G401.6 (cell line): ENCODE measurements around the gene TYSND1.
"Not testable (repeated sequence)": the region's sequence is repeated elsewhere in the genome, so short reads cannot be mapped to it uniquely, and the experiment has no call there.

Experiments
- FAIRE-seq: peaks from 2 replicates; lab custom pipeline; 2012; peaks lifted over from hg19 to GRCh38; lab: Jason Lieb, UNC

The TYSND1 gene

DNA sequence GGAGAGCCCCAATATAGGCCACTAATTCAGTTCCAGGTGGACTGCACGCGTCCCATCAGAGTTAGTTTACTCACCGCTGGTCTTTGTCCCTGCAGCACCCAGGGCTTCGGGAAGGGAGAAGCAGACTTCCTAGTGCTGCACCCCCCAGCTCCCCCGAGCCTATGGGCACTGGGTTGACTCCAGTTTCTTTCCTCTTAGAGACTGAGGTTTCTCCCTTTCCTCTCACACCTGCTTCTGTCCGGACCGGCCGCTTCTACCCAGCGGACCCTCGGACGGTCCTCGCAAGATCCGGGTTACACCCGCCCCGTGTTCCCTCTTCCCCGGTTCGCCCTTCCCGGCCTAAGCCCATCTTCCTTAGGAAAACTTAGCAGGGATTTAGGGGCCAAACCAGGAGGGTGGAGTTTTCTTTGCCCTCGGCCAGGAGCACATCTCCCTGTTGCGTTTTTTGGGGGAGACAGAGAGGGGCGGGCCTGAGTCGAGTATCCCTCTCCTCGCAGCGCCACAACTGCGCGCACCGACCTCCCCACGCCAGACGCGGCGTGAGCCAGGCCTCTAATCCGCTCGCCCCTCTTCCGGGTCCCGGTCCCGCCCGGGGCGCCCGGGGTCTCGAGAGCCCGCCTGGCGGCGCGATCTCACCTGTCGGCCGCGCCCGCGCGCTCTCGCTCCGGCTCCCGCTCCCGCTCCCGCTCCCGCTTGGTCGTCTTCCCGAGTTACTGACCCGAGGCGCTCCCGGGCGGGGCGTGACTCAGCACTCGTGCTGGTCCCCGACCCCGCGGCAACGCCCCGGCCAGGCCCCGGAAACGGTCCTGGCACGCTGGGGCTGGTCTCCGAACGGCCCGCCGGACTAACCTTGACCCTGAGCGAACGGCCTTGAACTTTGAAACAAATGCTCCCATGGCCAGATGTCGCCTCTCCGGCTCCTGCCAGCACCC is 14.1 kb downstream of the TYSND1 start, which contains the start of gene AIFM2:
Gene AIFM2, minus strand, starts transcription at position 728 of the 932 bp plus-strand sequence. CDS start 8,741 bp downstream, outside the sequence.
- no peak for FAIRE-seq

DNA sequence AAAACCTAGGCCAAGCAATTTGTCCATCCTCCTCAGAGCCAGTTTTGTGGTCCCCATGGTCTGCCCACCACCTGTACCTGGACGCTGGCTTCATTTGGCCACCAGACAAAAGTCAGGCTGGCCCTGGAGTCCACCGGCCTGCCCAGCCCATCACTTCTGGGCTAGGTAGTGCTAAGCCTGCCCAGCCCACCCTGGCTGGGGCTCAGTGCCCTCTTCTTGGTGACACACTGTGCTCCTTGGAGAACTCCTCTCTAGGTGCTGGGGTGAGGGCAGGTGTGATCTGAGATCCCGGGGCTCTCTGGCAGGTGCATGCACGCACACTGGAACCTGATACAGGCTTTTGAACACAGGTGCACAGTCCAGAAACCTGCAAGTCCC is 15.0 kb downstream of the TYSND1 start:
- no peak for FAIRE-seq

DNA sequence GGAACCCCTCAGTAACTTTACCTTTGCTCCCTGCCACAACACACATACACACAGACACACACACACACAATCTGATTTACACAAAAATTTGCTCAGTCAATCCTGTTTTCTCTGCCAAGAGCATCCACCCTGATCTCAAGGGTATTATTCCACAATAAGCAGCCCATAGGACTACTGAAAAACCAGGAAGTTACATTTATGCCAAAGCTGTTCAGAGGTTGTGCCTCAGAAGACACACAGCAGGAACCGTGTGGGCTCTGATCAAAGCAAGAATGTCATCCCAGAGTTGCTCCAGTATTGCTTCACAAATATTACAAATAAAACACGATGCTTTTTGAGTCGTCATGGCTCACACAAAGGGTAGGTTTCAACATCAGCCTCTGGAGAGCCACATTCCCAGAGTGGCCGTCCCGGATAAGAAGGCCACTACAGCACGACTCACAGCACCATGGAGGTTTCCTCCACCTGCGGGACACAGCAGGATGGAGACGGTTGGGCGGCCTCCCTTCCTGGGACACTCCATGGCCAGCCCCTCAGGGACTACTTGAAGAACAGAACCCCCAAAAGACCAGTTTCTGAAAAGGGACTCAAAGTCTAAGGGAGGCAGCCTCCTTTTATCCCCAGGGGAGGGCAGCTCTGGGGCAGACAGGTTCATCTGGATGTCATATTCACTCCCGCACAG is 15.5 kb downstream of the TYSND1 start:
- no peak for FAIRE-seq

DNA sequence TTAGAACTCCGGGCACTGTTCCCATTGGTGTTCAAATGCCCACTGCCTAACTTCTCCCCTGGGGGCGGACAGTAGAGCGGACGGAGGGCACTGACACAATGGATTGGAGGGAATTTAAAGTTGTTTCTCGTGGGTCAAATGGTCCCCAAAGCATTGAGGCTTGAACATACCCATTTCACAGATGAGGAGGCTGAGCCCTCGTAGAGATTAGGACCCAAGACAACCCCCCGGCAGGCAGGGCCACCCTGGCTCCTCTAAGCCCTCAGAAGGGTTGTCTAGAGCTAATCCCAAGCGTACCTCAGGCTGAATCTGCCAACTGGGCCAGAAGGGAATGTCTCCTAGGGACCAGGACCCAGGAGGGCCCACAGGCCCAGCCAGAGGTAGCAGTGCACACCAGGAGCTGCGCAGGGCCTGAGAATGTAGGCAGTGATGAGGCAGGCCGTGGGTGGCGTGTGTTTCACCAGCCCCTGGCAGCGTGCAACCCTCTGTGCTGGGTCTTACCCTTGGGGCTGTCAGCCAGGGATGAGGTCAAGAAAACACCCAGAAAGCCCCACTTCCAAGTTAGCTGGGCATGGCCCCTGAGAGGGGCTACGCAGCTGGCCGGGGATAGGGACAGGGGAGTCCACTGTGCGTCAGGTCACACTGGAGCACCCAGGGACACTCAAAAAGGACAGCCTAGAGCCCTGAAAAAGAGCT is 19.7 kb downstream of the TYSND1 start:
- FAIRE-seq = no peak

DNA sequence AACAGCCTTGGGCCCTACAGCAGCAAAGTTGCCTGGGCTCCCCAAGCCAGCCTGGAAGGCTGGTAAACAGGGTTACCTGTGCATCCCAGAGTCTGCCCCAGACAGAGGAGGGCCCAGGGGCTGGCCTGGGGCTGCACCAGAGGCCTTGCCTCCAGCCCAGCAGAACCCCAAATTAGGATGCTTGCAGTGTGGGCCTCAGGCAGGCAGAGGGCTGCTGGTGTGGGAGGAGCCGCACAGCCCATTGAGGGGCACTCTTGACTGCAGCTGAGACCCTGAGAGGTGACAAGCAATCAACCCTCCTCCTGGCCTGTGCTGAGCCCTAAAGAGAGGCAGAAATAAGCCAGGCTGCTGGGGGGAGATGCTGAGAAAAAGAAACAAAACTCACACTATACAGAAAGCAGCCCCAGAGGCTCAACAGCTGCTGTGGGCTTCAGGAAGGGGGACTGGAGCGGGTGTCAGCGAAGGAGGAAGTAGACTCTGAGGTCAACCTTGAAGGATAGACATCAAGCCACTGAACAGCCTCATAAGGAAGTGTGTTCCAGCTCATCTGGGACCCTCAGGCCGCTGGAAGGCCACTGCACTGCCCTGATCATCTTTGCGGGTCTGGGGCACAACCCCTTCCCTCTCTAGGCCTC is 20.5 kb downstream of the TYSND1 start:
- no peak for FAIRE-seq

DNA sequence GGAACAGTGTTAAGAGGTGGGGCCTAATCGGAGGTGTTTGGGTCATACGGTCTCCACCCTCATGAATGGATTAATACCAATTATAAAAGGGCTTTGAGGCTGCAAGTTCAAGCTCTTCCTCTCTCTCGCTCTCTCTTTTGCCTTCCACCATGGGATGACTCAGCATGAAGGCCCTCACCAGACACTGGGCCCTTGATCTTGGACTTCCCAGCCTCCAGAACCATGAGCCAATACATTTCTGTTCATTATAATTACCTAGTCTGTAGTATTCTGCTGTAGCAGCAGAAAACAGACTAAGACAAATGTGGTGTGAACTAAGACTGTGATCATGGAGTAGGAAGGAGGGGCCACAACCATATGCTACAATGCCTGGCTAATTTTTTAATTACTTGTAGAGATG is 21.6 kb downstream of the TYSND1 start:
- FAIRE-seq = no peak

DNA sequence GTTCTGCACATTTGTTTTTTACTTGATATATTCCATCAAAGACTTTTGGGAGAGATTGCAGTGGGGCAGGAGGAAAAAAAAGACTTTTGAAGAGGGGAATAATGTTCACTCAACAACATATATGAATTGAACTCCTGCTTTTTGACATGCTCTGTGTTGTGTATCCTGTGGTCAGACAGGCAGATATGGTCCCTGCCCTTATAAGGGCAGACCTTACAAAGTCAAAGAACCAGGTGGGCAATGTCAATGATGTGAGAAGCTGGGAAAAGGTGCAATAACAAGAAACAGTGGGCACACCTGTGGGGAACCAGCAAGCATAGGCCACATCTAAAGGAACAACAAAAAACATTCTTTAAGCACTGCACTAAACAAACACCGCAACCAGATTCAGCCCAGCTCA is 22.1 kb downstream of the TYSND1 start:
- FAIRE-seq = no peak

DNA sequence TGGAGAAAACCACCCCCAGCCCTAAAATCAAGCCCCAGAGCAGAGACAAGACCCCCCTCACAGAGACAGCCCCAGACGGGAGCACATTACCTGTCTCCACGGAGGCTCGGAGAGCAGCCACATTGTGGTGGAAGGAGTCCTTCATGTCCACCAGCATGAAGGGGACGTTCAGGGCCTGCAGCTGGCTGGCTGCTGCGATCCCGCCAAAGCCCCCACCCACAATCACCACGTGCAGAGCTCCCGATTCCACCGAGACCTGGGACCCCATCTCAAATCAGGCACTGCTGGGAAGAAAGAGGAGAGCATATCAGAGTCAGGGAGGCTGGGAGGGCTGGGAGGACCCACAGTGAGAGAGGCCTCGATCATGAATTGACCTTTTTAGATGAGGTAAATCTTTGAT is 22.7 kb downstream of the TYSND1 start:
- no peak for FAIRE-seq

DNA sequence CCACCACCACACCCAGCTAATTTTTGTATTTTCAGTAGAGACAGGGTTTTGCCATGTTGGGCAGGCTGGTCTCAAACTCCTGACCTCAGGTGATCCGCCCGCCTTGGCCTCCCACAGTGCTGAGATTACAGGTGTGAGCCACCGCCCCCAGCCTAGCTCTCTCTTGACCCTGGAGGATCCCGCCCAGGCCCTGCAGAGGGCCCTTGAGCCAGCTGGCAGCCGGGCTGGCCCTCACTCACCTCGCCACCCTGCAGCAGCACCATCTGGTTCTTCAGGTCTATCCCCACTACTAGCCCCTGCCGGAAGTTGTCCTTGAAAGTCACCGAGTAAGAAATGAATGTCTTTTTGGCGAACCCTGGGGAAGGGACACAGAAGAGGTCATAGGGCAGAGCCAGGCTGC is 23.3 kb downstream of the TYSND1 start:
- FAIRE-seq = not testable (repeated sequence)

DNA sequence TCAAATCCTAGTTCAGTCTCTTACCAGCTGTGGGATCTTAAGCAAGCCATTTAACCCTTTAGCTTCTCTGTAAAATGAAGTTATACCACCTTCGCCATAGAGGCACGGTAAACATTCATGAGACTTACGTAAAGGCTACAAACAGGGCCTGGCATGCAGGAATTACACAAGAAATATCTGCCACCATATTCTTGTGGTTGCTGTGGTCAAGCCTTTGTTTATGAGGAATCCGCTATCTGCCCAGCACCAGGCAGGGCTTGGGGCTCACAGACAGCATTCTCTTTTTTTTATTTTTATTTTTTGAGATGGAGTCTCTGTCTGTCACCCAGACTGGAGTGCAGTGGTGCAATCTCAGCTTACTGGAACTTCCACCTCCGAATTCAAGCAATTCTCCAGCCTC is 23.8 kb downstream of the TYSND1 start:
- FAIRE-seq = no peak

DNA sequence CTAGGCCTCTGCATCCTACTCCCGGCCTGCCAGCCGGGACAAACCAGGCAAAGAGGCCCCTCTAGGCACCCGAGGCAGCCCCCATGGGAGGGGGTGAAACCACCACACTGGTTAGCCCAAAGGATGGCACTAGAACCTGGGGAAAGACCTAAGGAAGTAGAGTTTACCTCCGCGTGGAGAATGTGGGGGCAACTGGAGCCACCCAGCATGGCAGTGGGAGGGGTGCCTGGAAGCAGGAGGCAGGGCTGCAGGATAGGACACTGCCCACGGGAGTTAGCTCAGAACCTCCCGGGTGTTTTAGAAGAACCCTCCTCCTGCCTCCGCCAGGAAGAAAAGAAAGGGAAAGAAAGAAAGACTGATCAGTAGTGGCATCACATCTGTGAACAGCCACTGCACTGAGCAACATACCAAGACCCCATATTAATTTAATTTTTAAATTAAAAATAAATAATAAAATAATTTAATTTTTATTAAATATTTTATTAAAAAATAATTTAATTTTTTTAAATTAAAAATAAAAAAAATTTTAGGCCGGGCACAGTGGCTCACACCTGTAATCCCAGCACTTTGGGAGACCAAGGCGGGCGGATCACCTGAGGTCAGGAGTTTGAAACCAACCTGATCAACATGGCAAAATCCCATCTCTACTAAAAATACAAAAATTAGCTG is 25.1 kb downstream of the TYSND1 start:
- no peak for FAIRE-seq

DNA sequence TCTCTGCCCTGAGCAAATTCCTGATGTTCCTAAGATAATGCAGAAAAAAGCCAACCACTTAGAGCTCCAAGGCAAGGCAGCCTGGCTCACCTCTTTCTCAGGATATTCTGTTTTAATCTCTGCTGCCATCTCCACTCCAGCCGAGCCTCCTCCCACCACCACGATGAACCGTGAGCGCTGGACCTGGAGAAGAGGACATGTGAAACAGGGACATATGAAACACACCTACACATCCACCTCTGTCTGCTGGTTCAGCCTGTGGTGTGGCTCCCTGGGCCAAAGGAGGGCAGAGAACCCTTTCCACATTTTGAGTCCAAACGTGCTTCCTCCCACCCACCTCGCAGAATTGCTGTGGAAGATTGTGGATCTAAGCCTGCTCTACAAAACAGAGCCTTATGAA is 26.1 kb downstream of the TYSND1 start:
- no peak for FAIRE-seq

DNA sequence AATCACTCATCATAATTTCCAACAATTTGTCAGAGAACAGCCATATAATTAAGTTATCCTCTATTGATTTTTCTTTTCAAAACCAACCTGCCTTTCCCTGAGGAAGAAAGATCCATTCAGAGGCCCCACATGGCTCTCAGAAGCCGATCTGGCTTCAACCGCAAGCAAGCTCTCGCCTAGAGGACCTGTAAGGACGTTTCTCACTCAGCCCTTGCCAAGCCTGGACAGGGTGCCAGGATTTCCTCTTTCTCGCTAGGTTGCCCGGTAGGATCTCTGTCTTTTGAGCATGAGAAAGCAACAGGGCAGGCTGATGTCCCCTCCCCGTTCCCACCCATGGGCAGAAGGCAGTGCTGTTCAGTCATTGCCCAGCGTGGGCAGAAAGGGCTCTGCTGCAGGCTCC is 26.9 kb downstream of the TYSND1 start:
- no peak for FAIRE-seq

DNA sequence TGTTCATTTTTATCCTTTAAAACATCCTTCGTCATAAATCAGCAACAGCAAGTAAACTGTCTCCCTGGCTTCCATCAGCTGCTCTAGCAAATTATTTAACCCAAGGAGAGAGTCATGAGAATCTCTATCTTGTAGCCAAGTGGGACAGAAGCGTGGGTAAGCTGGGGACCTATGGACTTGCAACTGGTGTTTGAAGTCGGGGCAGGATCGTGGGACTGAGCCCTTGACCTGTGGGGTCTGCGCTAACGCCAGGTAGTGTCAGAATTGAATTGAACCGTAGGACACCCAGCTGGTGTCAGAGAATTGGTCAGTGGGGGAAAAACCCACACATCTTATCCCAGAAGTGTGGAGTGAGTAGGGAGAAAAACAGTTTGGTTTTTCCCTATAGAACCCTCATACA is 27.3 kb downstream of the TYSND1 start:
- FAIRE-seq = no peak

DNA sequence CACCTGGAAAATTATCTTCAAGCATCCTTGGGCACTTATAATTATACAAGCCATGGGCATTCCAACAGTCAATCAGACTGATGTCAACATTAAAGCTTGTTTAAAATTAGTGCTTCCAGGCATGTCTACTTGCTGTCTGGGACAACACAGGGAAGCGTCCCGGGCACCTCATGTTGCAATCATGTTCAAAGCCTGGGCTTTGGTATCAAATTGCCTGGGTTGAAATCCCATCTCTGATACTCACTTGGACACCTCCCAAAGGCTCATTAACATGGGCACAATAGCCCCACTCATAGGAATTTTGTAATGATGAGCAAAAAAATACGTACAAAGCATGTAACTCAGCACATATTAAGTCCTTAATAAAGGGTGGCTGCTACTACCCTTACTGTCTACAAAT is 28.3 kb downstream of the TYSND1 start:
- no peak for FAIRE-seq

DNA sequence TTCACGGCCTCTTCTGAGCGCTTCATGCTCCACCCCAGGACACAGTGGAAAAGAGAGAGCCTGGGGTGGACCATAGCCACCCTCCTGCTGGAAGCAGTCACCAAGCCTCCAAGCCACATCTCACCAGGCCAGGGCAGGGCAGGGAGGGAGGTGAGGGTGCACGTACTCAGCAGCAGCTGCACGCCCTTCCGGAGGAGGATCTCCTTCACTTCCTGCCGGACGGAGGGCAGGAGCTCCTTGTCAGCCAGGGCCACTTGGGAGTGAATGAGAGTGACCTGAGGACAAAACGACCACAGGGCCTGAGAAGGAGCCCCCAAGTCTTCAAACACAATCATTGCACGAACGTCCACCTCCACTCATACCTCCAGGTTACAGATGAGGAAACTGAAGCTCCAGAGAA is 28.9 kb downstream of the TYSND1 start:
- FAIRE-seq = no peak

DNA sequence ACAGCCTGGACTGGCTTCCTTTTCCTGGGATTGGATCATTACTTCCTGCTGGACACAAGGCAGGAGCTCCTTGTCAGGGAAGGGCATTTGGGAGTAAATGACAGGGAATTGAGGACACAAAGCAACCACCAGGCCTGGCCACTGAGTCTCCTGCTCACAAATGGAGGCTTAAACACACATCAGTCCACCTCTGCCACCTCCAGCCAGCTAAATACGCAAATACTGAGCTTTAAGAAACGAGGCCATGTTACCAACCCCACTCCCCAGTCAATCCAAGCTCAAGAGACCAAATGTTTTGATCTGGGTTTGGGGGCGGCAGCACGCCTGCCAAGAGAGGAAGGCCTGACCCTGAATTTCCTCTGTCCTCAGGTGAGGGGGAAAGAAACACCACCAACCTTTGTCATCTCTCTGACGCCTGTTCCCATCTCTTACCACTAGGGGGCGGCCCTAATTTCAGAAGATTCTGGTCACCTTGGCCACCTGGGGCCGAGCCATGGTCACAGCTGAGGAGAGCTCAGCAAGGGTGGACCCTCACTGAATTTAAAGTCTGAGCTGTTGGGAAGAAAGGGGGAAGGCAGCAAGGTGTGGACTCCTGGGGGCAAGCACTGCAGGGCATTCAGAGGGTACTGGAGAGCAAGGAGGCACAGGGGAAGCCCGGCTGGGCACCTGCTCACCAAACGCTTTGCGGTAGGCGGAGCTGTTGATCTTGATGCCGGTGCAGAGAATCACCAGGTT is 30.4 kb downstream of the TYSND1 start:
- FAIRE-seq = no peak

DNA sequence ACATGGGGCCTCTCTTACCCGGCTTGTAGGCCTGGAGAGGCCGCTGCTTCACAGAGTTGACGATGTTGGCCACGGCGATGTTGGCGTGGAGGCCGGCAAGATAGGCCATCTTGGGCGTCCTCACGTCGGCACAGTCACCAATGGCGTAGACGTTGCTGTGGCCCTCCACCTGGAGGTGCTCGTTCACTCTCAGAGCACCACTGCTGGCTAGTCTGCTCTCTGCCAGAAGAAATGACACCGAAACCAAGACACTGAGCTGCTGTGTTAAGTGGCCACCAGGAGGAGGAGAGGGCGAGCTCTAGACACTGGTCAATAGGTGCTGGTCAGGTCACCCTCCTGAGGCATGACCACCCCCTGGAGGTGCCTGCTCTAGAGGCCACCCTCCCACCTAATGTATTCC is 31.6 kb downstream of the TYSND1 start:
- FAIRE-seq = no peak

DNA sequence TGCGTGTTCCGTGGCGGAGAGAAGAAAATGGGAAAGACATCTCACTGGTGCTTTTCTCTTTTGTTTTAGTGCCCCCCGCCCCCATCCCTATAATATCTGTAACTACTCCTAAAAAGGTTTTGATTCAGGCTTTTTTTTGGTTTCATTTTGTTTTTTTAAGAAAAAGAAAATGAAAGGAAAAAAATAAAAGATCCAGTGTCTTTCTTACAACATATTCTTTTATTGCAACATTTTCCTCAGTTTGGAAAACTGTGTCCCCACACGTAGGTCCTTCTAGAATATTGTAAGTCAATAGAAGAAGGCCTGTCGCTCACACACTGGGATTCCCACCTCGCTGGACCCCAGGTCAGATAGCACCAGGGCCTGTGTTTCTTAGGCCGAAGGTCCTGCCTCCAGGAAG is 34.4 kb downstream of the TYSND1 start:
- no peak for FAIRE-seq

DNA sequence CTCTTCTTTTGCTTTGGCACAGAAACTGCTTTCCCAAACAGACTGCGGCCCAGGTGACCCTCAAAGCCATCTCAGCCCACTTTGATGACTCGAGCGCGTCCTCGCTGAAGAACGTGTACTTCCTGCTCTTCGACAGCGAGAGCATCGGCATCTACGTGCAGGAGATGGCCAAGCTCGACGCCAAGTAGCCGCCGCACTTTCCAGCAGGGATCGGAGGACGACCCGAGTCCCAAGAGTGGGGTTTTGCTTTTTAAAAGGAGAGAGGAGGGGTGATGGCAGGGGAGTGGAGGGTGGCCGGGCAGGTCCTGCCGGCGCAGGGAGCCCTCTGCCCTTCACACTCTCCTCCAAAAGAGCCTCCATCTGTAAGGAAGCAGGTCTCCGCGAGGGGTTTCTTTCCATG is 35.0 kb downstream of the TYSND1 start:
- no peak for FAIRE-seq

DNA sequence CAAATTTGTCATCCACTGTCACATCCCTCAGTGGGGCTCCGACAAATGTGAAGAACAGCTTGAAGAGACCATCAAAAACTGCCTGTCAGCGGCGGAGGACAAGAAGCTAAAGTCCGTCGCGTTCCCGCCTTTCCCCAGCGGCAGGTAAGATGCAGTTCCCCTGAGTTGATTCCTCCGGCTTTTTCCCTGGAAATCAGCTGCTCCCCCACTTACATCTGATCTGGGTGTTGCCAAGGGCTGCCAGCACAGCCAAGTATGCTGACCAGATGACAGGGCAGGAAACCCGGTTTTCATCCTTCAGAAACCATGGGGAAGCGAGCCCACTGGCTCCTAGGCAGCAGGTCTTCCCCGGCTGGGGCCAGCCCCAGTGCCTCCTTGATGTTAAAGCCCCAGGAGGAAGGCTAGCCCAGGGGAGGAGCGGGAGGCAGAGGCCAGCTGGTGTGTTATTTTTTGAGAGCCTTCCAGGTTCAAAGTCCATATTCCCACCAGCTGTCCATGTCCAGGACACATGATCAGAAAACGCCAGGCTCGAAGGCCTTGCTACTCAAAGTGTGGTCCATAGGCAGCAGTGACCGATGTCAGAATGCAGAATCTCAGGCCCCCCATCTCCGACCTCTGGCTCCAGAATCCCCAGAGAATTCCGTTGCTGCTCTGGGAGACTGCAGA is 37.3 kb downstream of the TYSND1 start:
- FAIRE-seq = no peak
